H9 (cell line): ENCODE data around the gene RNF157. TPM values are rescaled to one million over a fixed set of nuclear protein-coding genes. Genes with fewer than 3 reads are reported as not detected.

Source experiments
- DNase-seq: peaks from one replicate; pipeline ENCODE4 v3.0.0-alpha.2; 2017
- H2AFZ ChIP-seq: one replicate; pipeline ENCODE4 v1.6.1; 2013; ENCODE audit warnings: mild to moderate bottlenecking, low read length, control low read depth, moderate library complexity
- H2AK5ac ChIP-seq: 2 replicates; pipeline ENCODE4 v1.6.1; 2013; ENCODE audit warnings: low read length, control low read depth, mixed read lengths; ENCODE audit not compliant: insufficient read length
- H2BK120ac ChIP-seq: one replicate; pipeline ENCODE4 v1.6.1; 2013; ENCODE audit warnings: low read depth, mild to moderate bottlenecking, low read length, control low read depth, inconsistent platforms; ENCODE audit not compliant: poor library complexity, severe bottlenecking
- H2BK12ac ChIP-seq: 2 replicates; pipeline ENCODE4 v1.6.1; 2013; ENCODE audit warnings: low read length, control low read depth, mixed read lengths, low read depth; ENCODE audit not compliant: insufficient read length
- H2BK15ac ChIP-seq: 2 replicates; pipeline ENCODE4 v1.6.1; 2013; ENCODE audit warnings: low read depth, low read length, control low read depth
- H2BK20ac ChIP-seq: one replicate; pipeline ENCODE4 v1.6.1; 2013; ENCODE audit warnings: low read depth, mild to moderate bottlenecking, low read length, control low read depth, inconsistent platforms; ENCODE audit not compliant: poor library complexity, severe bottlenecking
- H2BK5ac ChIP-seq: 2 replicates; pipeline ENCODE4 v1.6.1; 2013; ENCODE audit warnings: low read length, control low read depth, mixed read lengths; ENCODE audit not compliant: insufficient read length
- H3K14ac ChIP-seq: 2 replicates; pipeline ENCODE4 v1.6.1; 2013; ENCODE audit warnings: low read length, control low read depth; ENCODE audit not compliant: insufficient read depth
- H3K18ac ChIP-seq: 2 replicates; pipeline ENCODE4 v1.6.1; 2013; ENCODE audit warnings: low read depth, mild to moderate bottlenecking, mixed read lengths, low read length, control low read depth; ENCODE audit not compliant: insufficient read length
- H3K23ac ChIP-seq: 2 replicates; pipeline ENCODE4 v1.6.1; 2013; ENCODE audit warnings: low read length, control low read depth, mixed read lengths, low read depth; ENCODE audit not compliant: insufficient read length
- H3K23me2 ChIP-seq: 2 replicates; pipeline ENCODE4 v1.6.1; 2013; ENCODE audit warnings: low read depth, mild to moderate bottlenecking, mixed read lengths, low read length, control low read depth; ENCODE audit not compliant: insufficient read length, poor library complexity, severe bottlenecking
- H3K27ac ChIP-seq: 2 replicates; pipeline ENCODE4 v1.5.1; 2013; ENCODE audit warnings: low read length, control low read depth, mixed read lengths, low read depth; ENCODE audit not compliant: insufficient read length
- H3K27me3 ChIP-seq: 2 replicates; pipeline ENCODE4 v1.6.1; 2013; ENCODE audit warnings: low read length, control low read depth, inconsistent platforms; ENCODE audit not compliant: insufficient read depth
- H3K4ac ChIP-seq: 2 replicates; pipeline ENCODE4 v1.6.1; 2013; ENCODE audit warnings: low read depth, mild to moderate bottlenecking, control low read depth, inconsistent platforms, low read length, moderate library complexity
- H3K4me1 ChIP-seq: 2 replicates; pipeline ENCODE4 v1.6.1; 2013; ENCODE audit warnings: low read length, control low read depth, inconsistent platforms; ENCODE audit not compliant: insufficient read depth
- H3K4me2 ChIP-seq: 2 replicates; pipeline ENCODE4 v1.6.1; 2013; ENCODE audit warnings: low read length, control low read depth, mixed read lengths; ENCODE audit not compliant: insufficient read length, insufficient read depth
- H3K56ac ChIP-seq: 2 replicates; pipeline ENCODE4 v1.6.1; 2013; ENCODE audit warnings: low read depth, mild to moderate bottlenecking, mixed read lengths, low read length, control low read depth; ENCODE audit not compliant: insufficient read length
- H3K79me1 ChIP-seq: 2 replicates; pipeline ENCODE4 v1.6.1; 2013; ENCODE audit warnings: low read depth, mild to moderate bottlenecking, moderate library complexity, low read length, control low read depth, inconsistent platforms; ENCODE audit not compliant: insufficient read depth, poor library complexity, severe bottlenecking
- H3K79me2 ChIP-seq: 2 replicates; pipeline ENCODE4 v1.6.1; 2013; ENCODE audit warnings: low read length, control low read depth, inconsistent platforms; ENCODE audit not compliant: insufficient read depth
- H3K9ac ChIP-seq: 2 replicates; pipeline ENCODE4 v1.6.1; 2013; ENCODE audit warnings: low read length, control low read depth, mixed read lengths; ENCODE audit not compliant: insufficient read length; ENCODE audit errors: extremely low read depth
- H3K9me3 ChIP-seq: one replicate; pipeline ENCODE4 v1.6.1; 2013; ENCODE audit warnings: low read depth, low read length, inconsistent platforms; ENCODE audit not compliant: control insufficient read depth
- H3T11ph ChIP-seq: one replicate; pipeline ENCODE4 v1.6.1; 2013; ENCODE audit warnings: mild to moderate bottlenecking, low read length, control low read depth, inconsistent platforms
- H4K20me1 ChIP-seq: one replicate; pipeline ENCODE4 v1.6.1; 2013; ENCODE audit not compliant: control insufficient read depth, insufficient read length, insufficient read depth
- H4K5ac ChIP-seq: 2 replicates; pipeline ENCODE4 v1.6.1; 2013; ENCODE audit warnings: low read depth, mild to moderate bottlenecking, mixed read lengths, low read length, control low read depth; ENCODE audit not compliant: insufficient read length
- H4K8ac ChIP-seq: replicated peaks from 2 replicates; pipeline ENCODE4 v1.6.1; 2013; ENCODE audit warnings: low read length, control low read depth, mixed read lengths, low read depth; ENCODE audit not compliant: insufficient read length
- H4K91ac ChIP-seq: 2 replicates; pipeline ENCODE4 v1.6.1; 2013; ENCODE audit warnings: low read depth, mild to moderate bottlenecking, moderate library complexity, mixed read lengths, low read length, control low read depth; ENCODE audit not compliant: insufficient read length
- H3K27ac Mint-ChIP-seq, 3 experiments: 2 replicates in 2 of 3; 3 replicates in 1 of 3; pipeline ENCODE4 v1.8.0; 2020 to 2021; ENCODE audit warnings: mixed read lengths in 3 of 3, mild to moderate bottlenecking in 1 of 3, moderate library complexity in 1 of 3
- H3K27me3 Mint-ChIP-seq: 2 replicates; pipeline ENCODE4 v1.8.0; 2021; ENCODE audit warnings: low read depth, mild to moderate bottlenecking, moderate library complexity, mixed read lengths
- H3K36me3 Mint-ChIP-seq, 3 experiments: 2 replicates in 2 of 3; 3 replicates in 1 of 3; pipeline ENCODE4 v1.8.0; 2020 to 2021; ENCODE audit warnings: low read depth in 3 of 3, mixed read lengths in 3 of 3; ENCODE audit not compliant: insufficient read depth in 1 of 3
- H3K4me1 Mint-ChIP-seq, 2 experiments: 2 replicates each; pipeline ENCODE4 v1.8.0; 2020; ENCODE audit warnings: mixed read lengths in 2 of 2
- H3K4me3 Mint-ChIP-seq, 2 experiments: 2 replicates in 1 of 2; 3 replicates in 1 of 2; pipeline ENCODE4 v1.8.0; 2020 to 2021; ENCODE audit warnings: mild to moderate bottlenecking in 2 of 2, mixed read lengths in 2 of 2, moderate library complexity in 1 of 2
- H3K9me3 Mint-ChIP-seq, 2 experiments: 2 replicates in 1 of 2; 3 replicates in 1 of 2; pipeline ENCODE4 v1.8.0; 2020; ENCODE audit warnings: mild to moderate bottlenecking in 2 of 2, mixed read lengths in 2 of 2, moderate library complexity in 1 of 2
- CTCF ChIP-seq: fragments of 200-600 bp; sonication (generic); conservative IDR thresholded peaks from 3 replicates; pipeline ENCODE4 v1.8.0; 2021; ENCODE audit warnings: antibody characterized with exemption, mild to moderate bottlenecking
- WGBS: extraction: QIAGEN DNeasy Blood & Tissue Kit; methylation state at CpG from one replicate; pipeline ENCODE4 v1.1.7; 2013; ENCODE audit warnings: missing lambda C conversion rate, low lambda C conversion rate, mixed read lengths; ENCODE audit not compliant: insufficient read length; ENCODE audit errors: extremely low coverage; 5-methylcytosine and 5-hydroxymethylcytosine counted together
- total RNA-seq: library from RNA; stranded (reverse); gene quantifications from 2 replicates; pipeline ENCODE4 v1.2.1, GENCODE V29; 2021

The RNF157 gene
- total RNA-seq, 1 experiment from 2014 or later, result 9.9 TPM

GRCh38 chr17:76191896-76192295 is 48.4 kb downstream of the RNF157 start:
- Histone ChIP-seq H3K27ac (no peak overlapping the region), H4K8ac (no peak overlapping the region), H3K18ac (no peak overlapping the region), H3K23me2 (no peaks in the 10 kb centered on the region), H3K9ac (no peak overlapping the region), H2AFZ (no peak overlapping the region), H4K20me1 (no peaks in the 10 kb centered on the region), H2BK15ac (no peak overlapping the region), H3K79me1 (no peaks in the 10 kb centered on the region), H2AK5ac (no peak overlapping the region), H3K4ac (no peak overlapping the region), H2BK20ac (no peak overlapping the region), H2BK5ac (no peak overlapping the region), H4K5ac (no peak overlapping the region), H3K14ac (no peak overlapping the region), H3K27me3 (no peaks in the 10 kb centered on the region), H4K91ac (no peak overlapping the region), H3T11ph (no peak overlapping the region), H3K4me2 (no peak overlapping the region), H3K9me3 (no peaks in the 10 kb centered on the region), H3K56ac (no peak overlapping the region), H2BK120ac (no peak overlapping the region), H2BK12ac (no peak overlapping the region), H3K4me1 (no peaks in the 10 kb centered on the region; the same call in 1 of the 2 replicates), H3K23ac (no peak overlapping the region), H3K79me2 (no peaks in the 10 kb centered on the region)
- no peaks in the 10 kb centered on the region for H3K36me3 Mint-ChIP-seq
- no peak overlapping the region for H3K27ac Mint-ChIP-seq
- no peak for DNase-seq
- WGBS, result no CpG with 5 or more reads among the region's 6 CpGs
- H3K9me3 Mint-ChIP-seq, result no peaks in the 10 kb centered on the region
- no peak for TF ChIP-seq CTCF
- peaks cover 19 to 28% of the 10 kb centered on the region in 2 experiments for H3K4me1 Mint-ChIP-seq
- no peaks in the 10 kb centered on the region; the same call in 1 of the 2 replicates for H3K27me3 Mint-ChIP-seq
- no peak overlapping the region for H3K4me3 Mint-ChIP-seq
